HG02798 (cell line): Measurements from ENCODE around the gene FAM219B.

Experiments used
- ATAC-seq: cut with Tn5 transposase; IDR thresholded peaks from one replicate; pipeline ENCODE4 v1.9.1; 2021; ENCODE audit warnings: mild to moderate bottlenecking; ENCODE audit not compliant: unreplicated experiment, poor library complexity

FAM219B gene

DNA sequence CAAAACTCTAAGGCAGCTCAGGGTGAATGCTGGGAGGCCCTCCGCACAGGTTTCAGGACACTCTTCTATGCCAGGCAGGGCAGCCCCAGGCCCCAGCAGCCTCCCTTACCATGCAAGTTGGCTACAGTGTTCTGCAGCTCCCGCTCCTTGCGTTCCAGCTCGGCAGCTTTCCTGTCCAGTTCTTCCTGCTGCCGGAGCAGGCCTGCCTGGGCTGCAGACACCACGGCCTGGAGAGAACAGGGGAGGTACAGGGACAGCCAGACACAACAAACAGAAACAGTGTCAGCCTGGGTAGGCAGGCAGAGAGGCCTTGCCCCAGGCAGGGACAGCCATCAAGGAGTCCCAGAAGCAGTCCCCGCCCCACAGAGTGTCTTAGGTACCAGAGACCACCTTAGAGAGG lies 54.7 kb downstream of the FAM219B start:
- no peak for ATAC-seq

DNA sequence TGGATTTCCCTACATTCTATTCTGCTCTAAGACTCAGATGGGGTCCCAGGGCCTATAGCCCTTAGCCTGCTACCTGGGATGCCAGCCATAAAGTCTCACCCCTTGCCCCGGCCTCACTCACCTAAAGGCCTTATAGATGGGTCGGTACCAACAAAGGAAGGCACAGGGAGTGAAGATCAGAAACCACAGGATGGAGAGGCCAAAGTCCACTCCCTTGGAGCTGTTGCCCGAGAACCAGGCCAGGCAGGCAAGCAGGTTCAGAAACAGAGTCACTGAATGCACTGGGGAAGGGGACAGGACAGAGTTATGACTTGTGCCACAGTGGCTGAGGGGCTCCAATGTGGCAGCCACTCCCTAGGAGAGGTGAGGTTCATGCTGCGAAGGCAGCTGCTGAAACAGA lies 56.3 kb downstream of the FAM219B start:
- ATAC-seq = no peak
